GM18907 (cell line): ENCODE results near the gene USP6.
"Not testable (repeated sequence)": the region's sequence is repeated elsewhere in the genome, so short reads cannot be mapped to it uniquely, and the experiment has no call there.

ENCODE experiments used
- ATAC-seq: cut with Tn5 transposase; IDR thresholded peaks from one replicate; pipeline ENCODE4 v1.9.1; 2021; ENCODE audit warnings: mild to moderate bottlenecking, moderate library complexity; ENCODE audit not compliant: unreplicated experiment

Gene USP6

GRCh38 chr17:5183410-5183793 is 67.6 kb downstream of the USP6 start:
- no peak for ATAC-seq

- ATAC-seq, result no peak
Observed at GRCh38 chr17:5184288-5184687, 68.5 kb downstream of the USP6 start.

- ATAC-seq, result peak; percentile 96
Observed at GRCh38 chr17:5191541-5192417, 75.9 kb downstream of the USP6 start, which contains the start of gene ZNF594. Gene ZNF594 (minus strand): TSS chr17:5191868. CDS start chr17:5184256, 7,612 bp downstream.

- no peak for ATAC-seq
Observed at GRCh38 chr17:5194346-5194745, 78.5 kb downstream of the USP6 start.

GRCh38 chr17:5198472-5198871 is 82.6 kb downstream of the USP6 start:
- ATAC-seq, result no peak

- ATAC-seq, result no peak
Observed at GRCh38 chr17:5200360-5200759, 84.5 kb downstream of the USP6 start.

- no peak for ATAC-seq
Observed at GRCh38 chr17:5201011-5201410, 85.2 kb downstream of the USP6 start.

GRCh38 chr17:5203178-5203907 is 87.5 kb downstream of the USP6 start:
- no peak for ATAC-seq

GRCh38 chr17:5203908-5204294 is 88.1 kb downstream of the USP6 start:
- no peak for ATAC-seq

GRCh38 chr17:5209396-5209795 is 93.6 kb downstream of the USP6 start:
- no peak for ATAC-seq

GRCh38 chr17:5210091-5210490 is 94.3 kb downstream of the USP6 start:
- no peak for ATAC-seq

GRCh38 chr17:5210614-5211252 is 94.9 kb downstream of the USP6 start:
- no peak for ATAC-seq

- ATAC-seq, result no peak
Observed at GRCh38 chr17:5211458-5211857, 95.6 kb downstream of the USP6 start.

- ATAC-seq, result not testable (repeated sequence)
Observed at GRCh38 chr17:5217562-5217961, 101.7 kb downstream of the USP6 start.

GRCh38 chr17:5219536-5219935 is 103.7 kb downstream of the USP6 start:
- ATAC-seq, result no peak

GRCh38 chr17:5220074-5220473 is 104.2 kb downstream of the USP6 start:
- no peak for ATAC-seq

GRCh38 chr17:5221912-5222311 is 106.1 kb downstream of the USP6 start:
- not testable (repeated sequence) for ATAC-seq
